Measurements from ENCODE around the gene CEACAM16.
"Not testable (repeated sequence)": the region's sequence is repeated elsewhere in the genome, so short reads cannot be mapped to it uniquely, and the experiment has no call there.

CEACAM16 gene

DNA sequence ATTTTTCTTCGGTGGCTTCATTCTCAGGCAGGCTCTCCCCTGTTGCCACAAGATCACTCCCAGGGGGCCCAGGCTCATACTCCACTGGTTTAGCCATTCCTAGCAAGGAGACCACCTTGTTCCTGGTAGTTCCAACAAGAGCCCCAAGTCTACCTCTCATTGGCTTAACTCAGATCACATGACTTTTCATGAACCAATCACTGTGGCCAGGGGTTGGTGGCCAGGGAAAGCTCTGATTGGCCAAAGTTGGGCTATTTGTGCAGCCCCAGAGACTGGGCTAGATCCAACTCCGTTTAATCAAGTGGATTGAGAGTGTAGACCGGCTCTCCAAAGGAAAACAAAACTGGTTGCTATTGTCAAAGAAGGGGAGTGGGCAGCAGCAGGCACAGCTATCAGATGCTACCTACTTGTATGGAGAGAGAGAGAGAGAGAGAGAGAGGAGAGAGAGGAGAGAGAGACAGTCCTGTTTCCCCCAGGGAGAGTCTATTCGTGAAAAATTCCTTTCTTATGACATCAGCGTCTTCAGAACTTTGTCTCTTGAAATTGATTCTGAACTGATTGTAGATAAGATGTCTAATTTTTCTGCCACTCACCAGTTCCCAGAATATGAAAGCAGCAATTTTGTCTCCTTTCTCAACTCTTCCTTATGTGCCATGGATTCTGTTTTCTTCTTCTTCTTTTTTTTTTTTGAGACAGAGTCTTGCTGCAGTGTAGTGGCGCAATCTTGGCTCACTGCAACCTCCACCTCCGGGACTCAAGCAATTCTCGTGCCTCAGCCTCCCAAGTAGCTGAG lies 21.7 kb upstream of the CEACAM16 start:
- no peak for DNase-seq

GRCh38 chr19:44680536-44680935 lies 18.4 kb upstream of the CEACAM16 start:
- DNase-seq = no peak

- no peak for DNase-seq
These were observed 16.8 kb upstream of the CEACAM16 start for GRCh38 chr19:44681992-44682790.

- DNase-seq = no peak
These were observed 16.1 kb upstream of the CEACAM16 start for GRCh38 chr19:44682807-44683206.

DNA sequence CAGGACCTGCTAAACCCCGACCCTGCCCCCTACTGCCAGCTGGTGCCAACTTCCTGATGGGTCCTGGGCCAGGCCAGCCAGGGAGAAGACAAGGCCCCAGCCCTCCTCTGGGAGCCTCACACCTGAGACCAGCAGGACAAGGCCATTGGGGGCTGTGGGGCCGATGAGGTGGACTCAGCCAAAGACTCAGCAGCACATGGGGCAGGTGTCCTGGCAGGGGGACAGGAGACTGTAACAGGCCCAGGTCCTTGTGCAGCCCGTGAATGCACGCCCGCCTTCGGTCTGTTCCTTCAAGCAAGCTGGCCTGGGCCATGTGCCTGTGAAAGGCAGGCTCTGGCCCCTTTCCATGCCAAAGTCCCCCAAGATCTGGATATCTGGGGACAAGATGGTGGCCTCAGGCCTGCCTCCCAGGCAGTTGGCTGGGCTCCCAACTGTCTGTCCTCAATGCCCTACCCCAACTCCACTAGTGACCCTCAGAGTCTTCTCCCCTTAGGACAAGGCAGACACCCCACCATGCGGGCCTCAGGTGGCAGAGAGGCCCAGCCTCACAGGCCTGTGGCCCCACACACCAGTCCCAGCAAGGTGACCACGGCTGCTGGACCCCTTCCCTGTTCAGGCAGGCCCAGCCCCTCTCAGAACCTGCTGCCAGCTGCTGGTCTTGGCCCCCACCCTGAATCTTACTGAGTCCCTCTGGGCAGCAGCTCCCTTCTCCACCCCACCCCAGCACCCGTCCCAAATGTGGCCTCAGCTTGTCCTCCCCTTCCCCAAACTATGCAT lies 15.3 kb upstream of the CEACAM16 start:
- no peak for DNase-seq

GRCh38 chr19:44684396-44684795 lies 14.6 kb upstream of the CEACAM16 start:
- DNase-seq = not testable (repeated sequence)

DNA sequence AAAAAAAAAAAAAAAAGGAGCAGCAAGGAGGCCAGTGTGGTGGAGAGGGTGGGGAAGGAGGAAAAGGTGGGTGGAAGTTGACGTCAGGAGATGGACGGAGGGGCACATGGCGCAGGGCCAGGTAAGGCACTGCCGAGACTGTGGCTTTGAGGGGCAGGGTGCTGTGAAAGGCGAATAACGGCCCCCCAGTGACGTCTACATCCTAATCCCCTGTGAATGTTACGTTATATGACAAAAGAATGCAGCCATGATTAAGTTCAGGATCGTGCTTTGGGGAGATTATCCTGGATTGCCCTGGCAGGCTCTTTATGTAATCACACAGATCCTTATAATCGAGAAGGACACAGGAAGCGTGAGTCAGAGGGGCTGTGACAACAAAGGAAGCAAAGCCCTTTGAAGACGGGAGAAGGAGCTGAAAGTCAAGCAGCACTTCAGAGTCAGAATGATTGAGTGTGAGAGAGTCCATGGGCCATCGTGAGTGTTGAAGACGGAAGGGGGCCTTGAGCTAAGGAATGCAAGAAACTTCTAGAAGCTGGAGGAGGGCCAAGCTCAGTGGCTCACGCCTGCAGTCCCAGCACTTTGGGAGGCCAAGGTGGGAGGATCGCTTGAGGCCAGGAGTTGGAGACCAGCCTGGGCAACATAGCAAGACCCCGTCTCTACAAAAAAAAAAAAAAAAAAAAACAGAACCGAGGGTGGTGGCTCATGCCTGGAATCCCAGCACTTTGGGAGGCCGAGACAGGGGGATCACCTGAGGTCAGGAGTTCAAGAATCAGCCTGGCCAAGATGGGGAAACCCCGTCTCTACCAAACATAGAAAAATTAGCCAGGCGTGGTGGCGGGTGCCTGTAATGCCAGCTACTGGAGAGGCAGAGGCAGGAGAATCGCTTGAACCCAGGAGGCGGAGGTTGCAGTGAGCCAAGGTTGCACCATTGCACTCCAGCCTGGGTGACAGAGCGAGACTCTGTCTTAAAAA lies 13.8 kb upstream of the CEACAM16 start:
- peak; percentile 82 for DNase-seq

DNA sequence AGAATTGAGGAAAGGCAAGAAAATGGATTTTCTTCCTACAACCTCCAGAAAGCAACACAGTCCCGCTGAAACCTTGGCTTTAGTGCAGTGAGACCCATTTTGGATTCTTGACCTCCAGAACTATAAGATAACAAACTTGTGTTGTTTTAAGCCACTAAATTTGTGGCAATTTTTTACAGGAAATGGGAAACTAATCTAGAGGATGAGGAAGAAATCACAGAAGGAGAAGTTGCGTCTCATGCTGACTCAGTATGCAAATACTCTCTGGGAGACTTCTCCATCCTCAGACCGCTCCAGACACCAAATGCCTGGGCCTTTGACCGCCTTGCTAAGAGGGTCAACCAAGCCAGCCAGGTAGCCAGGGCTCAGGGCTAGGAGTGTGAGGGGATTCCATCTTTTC lies 13.1 kb upstream of the CEACAM16 start:
- no peak for DNase-seq

GRCh38 chr19:44686896-44687295 lies 12.1 kb upstream of the CEACAM16 start:
- DNase-seq = no peak

DNA sequence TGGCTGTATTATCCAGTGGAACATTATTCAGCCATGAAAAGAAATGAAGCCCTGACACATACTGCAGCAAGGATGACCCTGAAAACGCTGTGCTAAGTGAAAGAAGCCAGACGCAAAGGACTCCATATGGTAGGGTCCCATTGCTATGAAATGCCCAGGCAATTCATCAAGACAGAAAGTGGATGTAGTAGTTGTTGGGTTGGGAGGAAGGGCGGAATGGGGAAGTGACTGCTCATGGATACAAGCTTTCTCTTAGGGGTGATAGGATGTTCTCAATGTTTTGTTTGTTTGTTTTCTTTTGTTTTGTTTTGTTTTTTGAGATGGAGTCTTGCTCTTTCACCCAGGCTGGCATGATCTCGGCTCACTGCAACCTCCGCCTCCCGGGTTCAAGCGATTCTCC lies 11.1 kb upstream of the CEACAM16 start:
- no peak for DNase-seq

GRCh38 chr19:44689290-44690130 lies 9.4 kb upstream of the CEACAM16 start:
- DNase-seq = peak; percentile 82

DNA sequence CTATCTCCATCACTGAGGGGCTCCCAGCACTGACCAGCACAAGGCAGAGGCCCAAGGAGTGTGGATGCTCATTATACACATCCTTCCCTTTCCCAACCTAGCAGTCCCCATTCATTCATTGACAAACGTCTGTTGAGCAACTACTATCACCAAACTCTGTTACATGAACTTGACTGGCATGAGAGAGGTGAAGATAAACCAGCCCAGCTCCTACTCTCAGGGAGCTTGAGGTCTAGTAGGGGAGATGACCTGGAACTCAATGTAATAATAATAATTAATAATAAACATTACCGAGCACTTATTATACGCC lies 8.9 kb upstream of the CEACAM16 start:
- no peak for DNase-seq

GRCh38 chr19:44692379-44692721 lies 6.6 kb upstream of the CEACAM16 start:
- peak; percentile 36 for DNase-seq

DNA sequence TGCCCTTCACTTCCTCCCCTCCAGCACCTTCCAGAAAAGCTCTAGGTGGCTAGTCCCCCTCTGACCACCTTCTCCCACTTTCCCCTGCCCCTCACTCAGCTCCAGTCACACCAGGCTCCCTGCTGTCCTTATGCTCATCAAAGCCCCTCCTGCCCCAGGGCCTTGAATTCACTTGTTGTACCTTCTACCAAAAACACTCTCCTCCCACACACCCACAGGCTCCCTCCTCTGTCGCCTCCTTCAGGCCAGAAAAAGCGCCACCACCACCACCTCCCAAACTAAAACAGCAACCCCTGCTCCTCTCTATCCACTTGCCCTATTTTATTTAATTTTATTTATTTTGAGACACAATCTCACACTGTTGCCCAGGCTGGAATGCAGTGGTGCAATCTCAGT lies 4.8 kb upstream of the CEACAM16 start:
- no peak for DNase-seq

GRCh38 chr19:44696939-44697669 lies 1.8 kb upstream of the CEACAM16 start:
- peak; percentile 97 for DNase-seq

DNA sequence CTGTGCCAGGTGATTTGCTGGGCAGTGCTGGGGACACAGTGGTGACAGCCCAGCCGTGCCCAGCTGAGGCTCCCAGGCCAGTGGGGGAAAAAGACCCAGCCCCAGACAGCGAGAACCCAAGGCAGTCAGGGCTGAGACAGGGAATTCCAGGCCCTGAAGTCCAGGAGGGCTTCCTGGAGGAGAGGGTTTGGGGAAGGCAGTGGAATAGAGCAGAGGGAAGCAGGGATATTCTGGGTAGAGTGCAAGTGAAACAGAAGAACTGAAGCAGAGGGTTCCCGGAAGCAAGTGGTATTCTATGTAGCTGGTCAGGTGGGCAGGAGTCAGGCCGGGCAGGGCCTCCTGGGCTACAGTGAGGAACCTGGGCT lies 1.3 kb upstream of the CEACAM16 start:
- DNase-seq = peak; percentile 78

DNA sequence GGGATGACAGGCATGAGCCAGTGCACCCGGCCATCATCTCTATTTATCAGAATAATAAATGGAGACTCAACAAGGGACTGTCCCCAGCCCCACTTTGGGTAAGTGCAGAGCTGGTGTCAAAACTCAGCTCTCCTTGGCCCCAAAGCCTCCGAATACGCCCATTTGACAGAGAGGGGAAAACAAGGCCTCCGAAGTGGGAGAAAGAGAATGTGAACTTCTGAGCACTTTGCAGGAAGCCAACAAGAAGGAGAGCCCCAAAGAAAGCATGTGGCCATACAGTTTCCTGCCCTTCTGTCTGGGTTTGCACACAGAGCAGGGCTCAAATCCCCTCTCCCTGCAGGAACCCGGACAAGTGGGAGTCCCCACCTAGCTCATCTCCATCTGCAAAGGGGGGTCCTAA lies 1.6 kb downstream of the CEACAM16 start:
- no peak for DNase-seq

- no peak for DNase-seq
These were observed 2.3 kb downstream of the CEACAM16 start for GRCh38 chr19:44701228-44701627.

GRCh38 chr19:44702551-44703176 lies 3.7 kb downstream of the CEACAM16 start:
- no peak for DNase-seq

GRCh38 chr19:44703336-44704078 lies 4.6 kb downstream of the CEACAM16 start:
- DNase-seq = no peak
